Tibial nerve (tissue), 4 donors: ENCODE measurements around the gene PRPF18.

Source experiments
- CTCF ChIP-seq, 5 experiments: fragments of 200-600 bp in 3 of 5; fragments of 450-650 bp in 2 of 5; sonication (generic) in 3 of 5; IDR thresholded peaks; one replicate each; pipeline ENCODE4 v1.5.1; 2016 to 2019; ENCODE audit warnings: antibody characterized with exemption in 5 of 5, mild to moderate bottlenecking in 3 of 5, moderate library complexity in 2 of 5
- EP300 ChIP-seq, 2 donors: sonication (generic); formaldehyde crosslinking; IDR thresholded peaks; one replicate each; pipeline ENCODE4 v1.6.1; 2017; ENCODE audit warnings: antibody characterized with exemption in 2 of 2, mild to moderate bottlenecking in 1 of 2
- POLR2A ChIP-seq, 2 donors: fragments of 450-650 bp; IDR thresholded peaks; one replicate each; pipeline ENCODE4 v1.6.1; 2017; ENCODE audit warnings: antibody characterized with exemption in 2 of 2, mild to moderate bottlenecking in 2 of 2, moderate library complexity in 2 of 2

- TF ChIP-seq POLR2A (IDR thresholded peaks at IDR 0.05) (no peak), CTCF (IDR thresholded peaks at IDR 0.05) (no peak), EP300 (IDR thresholded peaks at IDR 0.05) (no peak)
These were observed 68.1 kb downstream of the PRPF18 start for GRCh38 chr10:13654846-13655245.
